ENCODE results near the gene CD40.

CD40 gene

GRCh38 chr20:46175127-46175494 is 57.0 kb downstream of the CD40 start:
- DNase-seq = no peak

DNA sequence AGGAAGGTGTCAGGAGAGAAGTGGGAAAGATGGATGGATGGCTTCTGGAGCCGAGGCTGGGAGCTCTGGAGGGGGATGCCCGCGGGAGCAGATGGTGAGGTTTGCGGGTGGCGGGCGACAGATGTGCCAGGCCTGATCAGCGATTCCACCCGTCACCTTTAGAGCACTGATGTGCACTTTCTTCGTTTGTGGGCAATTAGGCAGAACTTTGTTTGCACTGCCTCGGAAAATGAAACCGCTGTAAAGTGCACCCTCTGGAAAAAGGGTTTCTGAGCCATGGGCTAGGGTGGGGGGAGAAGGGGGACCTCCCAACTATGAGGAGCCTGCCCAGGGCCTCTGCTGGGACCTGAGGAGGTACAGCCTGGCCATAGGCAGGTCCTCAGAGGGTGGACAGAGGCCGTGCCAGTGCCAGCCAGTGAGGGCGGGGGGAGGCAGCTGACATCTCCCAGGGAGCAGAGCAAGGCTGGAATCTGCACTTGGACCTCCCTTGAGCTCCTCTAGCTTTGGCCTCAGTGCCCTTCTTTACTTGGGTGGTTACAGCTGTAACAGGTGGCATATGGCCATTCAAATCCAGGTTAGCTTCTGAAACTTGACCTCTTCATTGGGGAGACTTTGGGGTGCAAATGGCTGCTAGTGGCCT is 58.7 kb downstream of the CD40 start:
- DNase-seq = no peak

DNA sequence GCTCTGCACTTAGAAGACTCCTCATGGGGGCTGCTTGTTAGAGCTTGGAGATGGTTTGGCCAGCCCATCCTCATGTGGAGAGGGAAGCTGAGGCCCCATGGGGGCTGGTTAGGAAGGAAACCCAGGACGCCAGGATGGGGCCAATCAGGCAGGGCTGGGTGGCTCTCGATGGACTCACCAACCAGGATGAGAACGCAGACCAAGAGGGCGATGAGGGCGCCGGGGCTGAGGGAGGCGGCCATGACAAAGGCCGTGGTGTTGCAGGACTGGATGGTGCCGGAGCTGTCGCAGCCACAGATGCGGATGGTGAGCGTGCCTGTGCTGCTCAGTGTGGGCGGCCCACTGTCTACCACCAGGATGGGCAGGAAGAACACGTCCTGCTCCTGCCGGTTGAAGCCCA is 59.7 kb downstream of the CD40 start:
- no peak for DNase-seq

- no peak for DNase-seq
These were observed 60.8 kb downstream of the CD40 start for GRCh38 chr20:46178891-46179290.
